ENCODE measurements around the gene ADRA2B.

Gene ADRA2B

DNA sequence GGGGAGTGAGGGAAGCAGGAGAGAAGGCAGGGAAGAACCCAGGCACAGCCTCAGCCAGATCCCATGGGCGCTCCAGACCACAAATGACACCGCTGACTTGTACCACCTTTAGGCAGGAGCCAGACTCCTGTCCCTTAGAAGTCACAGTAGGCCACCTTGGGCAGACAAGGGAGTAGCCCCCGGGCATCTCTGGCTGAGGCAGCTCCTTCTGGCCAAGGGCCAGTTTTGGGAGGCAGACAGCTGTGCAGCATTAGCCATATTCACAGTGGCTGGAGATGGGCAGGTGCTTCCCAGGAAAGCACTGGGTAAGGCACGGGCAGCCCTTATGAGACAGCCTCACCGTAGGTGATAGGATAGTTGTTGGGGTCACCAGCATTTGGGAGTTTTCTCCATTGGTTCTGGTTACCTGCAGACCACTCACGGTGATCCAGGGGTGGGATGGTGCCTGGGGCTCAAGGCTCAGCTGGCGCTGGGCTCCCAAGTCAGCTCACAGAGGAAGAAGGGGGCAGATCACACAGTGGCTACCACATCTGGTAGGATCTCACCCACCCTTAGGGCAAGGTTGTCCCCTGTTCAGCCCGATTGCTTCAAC is 19.9 kb upstream of the ADRA2B start:
- DNase-seq (ENCODE audit: low read depth) = no peak

DNA sequence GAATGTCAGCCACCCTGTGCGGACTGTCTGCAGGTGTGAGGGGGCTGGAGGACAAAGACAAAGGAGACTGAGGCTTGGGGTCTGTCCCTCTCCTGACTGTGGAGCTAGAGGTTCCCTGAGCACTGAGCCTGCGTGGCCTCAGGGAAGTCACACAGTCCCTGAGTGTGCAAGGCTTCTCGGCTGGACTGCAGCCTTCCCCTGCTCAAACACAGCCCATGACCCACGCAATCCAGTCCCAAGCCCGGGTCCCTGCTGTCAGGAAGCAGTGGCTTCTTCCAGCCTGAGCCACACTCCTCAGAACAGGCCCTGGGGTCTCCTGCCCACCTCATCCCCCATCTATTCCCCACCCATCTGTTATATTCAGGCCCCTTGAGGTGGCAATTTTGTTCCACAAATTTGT is 19.2 kb upstream of the ADRA2B start:
- DNase-seq (ENCODE audit: low read depth) = no peak

DNA sequence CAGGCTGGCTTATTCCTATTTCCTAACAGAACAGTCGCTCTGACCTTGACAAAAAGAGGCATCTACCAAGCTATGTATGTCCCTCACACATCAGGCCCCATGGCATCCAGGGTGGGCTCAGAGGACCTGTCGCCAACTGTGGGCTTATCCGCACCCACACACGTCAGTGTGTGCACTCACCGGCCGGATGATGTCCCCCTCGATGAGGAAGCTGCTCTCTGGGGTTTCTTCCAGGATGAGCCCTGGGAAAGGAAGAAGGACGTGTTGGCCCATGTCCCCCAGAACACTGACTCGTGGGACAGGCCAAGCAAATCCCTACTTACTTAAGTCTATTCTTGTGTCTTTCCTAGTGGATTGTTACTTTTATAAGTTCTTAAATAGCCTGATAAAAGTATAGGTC is 18.8 kb upstream of the ADRA2B start:
- no peak for DNase-seq (ENCODE audit: low read depth)

DNA sequence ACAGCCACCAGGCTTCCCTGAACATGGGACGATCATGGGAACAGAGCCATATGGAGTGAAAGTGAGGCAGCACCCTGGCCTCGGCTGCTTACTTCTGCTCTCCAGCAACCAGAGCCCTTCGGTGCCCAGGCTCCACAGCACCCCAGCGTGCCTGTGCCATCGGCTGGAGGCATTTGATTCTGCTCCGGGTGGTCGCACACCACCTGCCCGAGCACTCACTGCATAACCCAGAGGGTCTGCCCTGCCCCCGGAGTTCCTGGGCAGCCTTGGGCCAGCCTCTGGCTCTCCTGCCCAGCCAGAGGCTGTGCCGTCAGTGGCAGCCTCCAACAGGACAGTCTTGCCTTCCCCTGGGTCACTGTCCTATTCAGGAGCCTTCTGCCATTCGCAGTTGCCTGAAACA is 18.1 kb upstream of the ADRA2B start:
- no peak for DNase-seq (ENCODE audit: low read depth)

DNA sequence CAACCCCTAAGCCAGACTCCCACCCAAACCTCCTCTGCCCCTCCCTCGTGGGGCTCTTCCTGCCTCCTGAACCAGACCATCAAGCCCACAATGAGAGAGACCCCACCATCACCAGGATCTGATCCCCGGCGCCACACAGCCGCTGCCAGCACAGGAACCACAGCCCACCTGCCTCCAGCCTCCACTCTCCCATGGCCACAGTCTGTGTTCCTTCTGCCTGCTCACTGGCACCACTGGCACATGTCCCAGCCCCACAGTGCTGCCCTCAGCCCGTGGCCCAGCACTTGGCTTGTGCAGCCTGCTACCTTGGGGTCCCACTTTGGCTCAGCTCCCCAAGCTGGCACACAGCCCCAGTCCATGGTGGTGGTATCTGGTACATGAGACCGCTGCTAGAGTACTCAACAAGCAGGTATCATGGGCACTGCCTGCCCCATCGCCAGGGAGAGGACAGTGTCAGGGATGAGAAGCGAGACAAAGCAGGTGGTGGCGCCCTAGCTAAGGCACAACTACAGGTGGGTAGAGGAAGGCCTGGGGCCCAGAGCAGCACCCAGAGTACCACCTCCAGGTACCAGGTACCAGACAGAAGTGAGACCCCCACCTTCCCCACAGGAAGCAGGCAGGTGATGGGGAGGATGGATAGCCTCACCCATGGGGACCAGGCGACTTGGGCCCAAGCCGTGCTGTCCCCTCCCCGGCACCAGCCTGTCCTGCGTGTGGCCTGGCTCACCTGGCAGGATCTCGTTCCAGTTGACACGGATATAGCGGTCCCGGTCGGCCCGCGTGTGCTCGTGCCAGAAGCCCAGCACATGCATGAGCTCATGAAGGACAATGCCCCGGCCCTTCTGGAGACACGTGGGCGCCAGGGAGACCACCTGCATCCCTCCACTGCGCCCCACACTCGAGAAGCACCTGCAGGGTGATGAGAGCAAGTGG is 15.7 kb upstream of the ADRA2B start:
- no peak for DNase-seq (ENCODE audit: low read depth)

DNA sequence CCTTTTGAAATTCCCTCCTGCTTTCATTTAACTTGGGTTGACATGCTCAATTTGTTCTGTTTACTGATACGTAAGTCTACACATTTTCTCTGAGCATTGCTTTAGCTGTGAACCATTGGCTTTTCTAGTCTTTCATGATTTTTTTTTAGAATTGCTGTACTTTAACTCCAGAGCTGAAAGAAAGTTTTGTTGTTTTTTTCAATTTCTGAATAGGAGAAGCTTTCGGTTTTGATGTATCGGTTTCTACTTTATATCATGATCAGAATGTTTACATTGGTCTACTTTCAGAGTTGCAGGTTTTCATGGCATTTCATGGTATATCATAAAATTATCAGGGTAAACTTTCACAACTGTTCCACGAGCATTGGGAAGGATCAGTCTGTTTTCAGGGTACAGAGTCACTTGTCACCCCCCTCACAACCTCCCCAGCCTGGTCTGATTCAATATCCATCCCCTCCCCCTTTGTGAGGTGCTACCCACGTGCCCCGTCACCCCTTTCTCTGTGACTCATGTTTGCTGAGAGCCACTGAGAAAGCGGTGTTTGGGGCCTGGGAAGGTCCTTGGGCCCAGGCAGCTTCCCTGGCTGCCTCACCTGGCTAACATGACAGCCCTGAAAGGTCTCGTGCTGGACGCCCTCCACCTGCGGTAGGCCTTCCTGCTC is 14.9 kb upstream of the ADRA2B start:
- DNase-seq (ENCODE audit: low read depth) = no peak

DNA sequence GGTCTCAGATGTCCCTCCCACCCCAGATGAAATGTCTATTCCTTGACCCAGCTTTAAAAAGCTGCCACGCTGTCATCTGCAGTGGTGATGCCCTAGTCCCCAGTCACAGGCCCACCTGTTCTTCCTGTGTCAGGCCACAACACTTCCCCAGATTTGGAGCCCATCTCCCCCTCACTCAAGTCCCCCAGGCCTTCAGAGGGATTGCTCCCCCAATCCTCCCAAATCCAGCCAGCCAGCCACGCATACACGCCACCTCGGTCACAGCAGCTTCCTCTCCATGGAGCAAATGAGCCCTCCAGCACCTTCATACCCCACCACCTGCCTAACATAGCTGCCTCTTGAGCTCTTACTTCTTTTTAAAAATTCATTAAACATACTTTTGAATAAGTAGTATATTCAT is 14.1 kb upstream of the ADRA2B start:
- no peak for DNase-seq (ENCODE audit: low read depth)

DNA sequence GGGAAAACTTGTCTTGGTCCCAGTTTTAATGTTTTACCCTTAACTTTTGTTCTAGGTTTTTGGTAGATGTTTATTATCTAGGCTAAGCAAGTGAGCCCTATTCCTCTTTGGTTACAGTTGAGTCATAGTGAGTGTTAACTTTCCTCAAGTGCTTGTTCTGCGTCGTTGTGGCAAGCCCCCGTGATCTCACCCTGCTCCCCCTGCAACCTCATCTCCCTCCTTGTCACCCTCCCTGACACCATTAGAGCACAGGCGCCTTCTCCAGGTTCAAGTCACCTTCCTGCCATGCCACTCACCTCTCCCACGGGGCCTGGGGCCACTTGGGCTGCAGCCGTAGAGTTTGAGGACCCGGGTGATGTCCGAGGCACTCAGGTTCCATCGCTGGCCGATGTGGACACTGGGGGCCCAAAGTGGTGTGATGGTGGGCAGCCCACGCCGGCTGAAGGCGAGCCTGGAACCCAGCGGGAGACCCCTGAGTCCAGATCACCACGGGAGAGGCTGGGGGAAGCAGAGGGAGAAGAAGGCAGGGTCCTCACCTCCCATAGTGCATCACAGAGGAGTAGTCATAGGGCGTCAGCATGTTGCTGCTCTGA is 13.3 kb upstream of the ADRA2B start:
- DNase-seq (ENCODE audit: low read depth) = no peak

DNA sequence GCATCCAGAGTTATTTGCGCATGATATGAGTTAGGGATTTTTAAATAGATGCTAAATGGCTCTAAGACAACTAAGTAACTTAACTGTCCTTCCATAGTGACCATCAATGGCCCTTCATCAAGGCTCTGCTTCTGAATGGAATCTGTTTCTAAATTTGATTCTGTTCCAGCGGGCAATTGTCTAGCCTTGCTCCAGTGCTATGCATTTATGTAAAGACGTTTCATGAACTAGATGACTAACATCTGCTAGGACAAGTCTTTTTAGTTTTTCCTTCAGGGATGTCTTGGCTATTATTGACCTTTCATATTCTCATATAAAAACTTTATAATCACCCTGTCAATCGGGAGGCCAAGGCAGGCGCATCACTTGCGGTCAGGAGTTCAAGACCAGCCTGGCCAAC is 12.1 kb upstream of the ADRA2B start:
- no peak for DNase-seq (ENCODE audit: low read depth)

DNA sequence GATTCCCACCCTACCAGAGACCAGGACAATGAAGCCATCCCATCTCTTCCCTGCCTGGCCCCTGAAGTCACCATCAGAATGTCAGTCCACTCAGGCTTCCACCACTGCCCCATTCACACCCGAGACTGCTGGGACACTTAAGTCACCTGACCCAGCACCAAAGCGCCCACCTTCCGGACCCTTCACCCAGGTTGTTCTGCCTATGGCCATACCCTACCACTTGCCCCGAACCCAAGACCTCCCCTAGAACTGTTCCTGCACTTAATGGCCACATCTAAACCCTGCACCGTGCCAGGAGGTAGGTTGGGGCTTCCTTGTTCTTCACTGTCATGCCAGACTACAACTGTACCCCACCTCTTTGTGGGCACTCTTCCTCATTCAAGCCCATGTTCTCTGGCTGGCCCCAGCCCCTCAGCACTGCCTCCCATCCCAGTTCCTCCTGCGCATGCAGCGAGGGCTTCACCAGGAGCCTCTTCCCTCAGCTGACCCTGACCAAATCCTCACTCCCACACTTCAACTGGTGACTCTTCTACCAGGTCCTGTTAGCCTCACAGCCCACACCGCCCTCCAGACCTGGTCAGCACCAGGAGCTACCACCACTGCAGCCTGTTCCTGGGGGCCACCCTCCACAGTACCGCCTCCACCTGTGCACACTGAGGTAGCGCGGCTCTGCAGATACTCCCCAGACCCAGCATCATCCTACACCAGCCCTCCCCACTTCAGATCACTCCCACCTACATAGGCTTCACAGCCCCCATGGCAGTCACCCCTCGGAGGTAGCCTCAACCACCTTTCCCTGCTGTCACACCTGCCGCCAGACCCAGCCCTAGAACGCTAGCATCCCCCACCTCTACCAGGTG is 8.3 kb upstream of the ADRA2B start:
- DNase-seq (ENCODE audit: low read depth) = no peak

DNA sequence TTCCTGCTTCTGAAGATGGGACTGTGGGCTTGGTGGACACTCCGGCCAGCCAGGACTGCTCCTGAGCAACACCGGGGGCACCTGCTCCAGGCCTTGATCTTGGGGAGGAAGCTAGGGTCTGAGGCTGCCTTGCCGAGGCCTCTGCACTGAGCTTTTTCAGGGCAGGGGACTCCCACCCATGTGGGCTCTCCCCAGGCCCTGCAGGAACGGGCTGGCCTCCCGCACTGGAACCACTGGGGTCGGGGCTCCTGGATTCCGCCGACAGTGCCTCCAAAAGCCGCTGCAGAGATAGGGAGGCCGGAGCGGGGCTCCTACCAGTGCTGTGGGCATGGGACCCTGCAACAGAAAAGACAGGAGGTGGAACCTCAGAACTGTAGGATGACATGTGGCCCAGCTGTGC is 7.6 kb upstream of the ADRA2B start:
- no peak for DNase-seq (ENCODE audit: low read depth)

DNA sequence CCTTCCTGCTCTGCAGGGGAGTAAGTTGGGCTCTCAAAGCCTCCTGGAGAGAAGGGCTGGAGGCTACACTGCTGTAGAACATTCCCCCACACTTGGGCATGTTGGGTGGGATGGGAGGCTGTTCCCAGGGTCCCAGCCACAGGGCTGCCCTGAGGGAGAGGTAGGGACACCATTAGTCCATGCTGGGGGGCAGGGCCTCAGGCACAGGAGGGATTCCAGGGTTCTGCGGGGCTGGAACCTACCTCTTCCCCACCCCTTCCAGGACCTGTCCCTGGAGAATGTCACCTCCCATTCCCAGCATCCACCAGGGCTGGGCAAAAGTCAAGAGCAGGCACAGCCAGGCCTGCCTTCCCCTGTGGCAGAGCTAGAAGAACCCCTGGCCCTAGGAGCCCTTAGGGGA is 6.9 kb upstream of the ADRA2B start:
- DNase-seq (ENCODE audit: low read depth) = no peak

DNA sequence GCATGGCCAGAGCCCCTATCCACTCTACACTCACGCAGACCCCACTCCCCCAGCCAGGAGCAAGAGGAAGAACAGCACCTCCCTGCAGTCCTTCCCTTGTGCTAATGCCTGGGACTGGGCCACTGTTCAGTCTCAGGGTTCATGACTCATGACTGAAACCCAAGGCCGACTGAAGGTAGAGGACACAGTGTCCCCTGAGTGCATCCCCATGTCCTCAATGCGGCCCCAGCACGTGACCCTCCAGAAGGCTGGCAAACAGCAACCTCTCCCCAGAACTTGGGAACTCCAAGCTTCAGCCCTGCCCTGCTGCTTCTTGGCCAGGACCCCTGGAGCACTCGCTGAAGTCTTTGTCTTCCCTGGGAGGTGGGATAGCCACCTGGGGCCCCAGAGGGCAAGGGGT is 6.0 kb upstream of the ADRA2B start:
- no peak for DNase-seq (ENCODE audit: low read depth)

DNA sequence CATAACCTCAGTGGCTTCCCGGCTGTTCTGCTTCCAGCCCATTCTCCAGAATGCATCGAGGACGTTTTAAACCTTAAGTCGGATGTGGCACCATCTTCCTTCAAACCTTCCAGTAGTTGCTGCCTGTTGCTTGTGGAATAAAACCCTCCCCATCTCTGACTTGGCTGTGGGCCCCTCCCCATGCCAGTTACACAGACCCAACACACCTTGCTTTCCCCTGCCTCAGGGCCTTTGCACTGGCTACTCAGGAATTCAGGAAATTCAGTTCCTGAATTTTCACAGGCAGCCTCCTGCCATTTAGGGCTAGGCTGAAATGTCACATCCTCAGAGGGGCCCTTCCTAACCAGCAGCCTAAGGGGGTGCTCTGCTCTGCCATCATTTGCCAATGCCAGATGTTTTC is 5.0 kb upstream of the ADRA2B start:
- no peak for DNase-seq (ENCODE audit: low read depth)

DNA sequence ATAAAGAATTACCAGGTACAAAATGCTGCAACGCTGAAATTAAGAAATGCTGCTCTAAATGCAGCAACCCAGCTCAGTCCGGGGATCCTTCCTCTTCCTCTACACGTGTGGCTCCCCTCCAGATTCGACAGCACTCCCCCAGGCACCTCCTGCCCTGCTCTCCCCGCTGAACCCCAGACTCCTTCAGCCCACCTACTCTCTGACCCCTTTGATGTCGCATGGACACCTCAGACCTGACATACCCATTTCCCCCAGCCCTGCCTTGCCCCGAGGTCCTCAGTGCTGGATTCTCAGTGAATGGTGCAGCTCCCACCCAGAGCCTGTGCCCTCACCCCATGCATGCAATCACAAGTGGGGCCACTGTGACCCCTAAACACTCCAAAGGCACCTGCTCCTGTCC is 4.6 kb upstream of the ADRA2B start:
- no peak for DNase-seq (ENCODE audit: low read depth)

DNA sequence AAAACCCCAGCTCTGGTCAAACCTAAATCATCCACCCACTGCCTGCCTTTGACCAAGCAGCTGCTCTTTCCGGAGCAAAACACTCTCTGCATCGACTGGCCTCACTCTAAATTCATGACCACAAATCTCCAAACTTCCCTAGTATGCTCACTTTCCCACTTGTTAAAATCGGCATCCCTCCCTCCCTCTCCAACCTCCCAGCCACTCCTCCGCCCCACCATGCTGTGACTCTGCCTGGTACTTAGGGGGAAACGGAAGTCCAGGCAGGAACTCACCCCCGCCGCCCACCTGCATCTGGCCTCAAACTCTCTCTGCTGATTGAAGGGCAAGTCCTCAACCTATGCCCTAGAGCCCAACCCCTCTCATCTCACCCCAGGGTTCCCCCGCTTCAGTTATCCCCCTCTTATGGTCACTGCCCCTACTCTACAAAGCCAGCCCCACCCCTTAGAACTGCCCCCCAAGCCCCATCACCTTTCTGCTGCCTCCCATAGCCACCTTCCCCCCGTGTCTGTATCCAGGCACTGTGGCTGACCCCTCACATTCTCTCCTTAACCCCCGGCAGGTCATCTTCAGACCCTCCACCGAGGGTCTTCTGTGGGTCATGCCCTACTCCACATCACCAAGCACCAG is 3.8 kb upstream of the ADRA2B start:
- DNase-seq (ENCODE audit: low read depth) = no peak

DNA sequence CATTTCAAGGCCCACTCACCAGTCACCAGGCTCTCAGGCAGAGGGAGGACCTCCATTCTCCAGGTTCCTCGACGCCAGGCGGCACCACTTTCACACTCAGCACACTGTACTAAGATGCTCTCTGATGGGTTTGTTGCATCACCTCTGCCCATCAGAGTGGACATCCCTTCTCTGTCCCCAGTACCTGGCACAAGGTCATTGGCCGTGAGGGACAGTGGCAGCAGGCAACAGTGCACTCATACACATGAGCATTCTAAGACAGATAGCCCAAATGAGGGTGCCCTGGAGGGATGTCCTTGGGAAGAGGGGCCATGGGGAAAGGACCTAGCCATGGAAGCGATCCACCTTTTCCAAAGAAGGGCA is 3.0 kb upstream of the ADRA2B start:
- DNase-seq (ENCODE audit: low read depth) = no peak

DNA sequence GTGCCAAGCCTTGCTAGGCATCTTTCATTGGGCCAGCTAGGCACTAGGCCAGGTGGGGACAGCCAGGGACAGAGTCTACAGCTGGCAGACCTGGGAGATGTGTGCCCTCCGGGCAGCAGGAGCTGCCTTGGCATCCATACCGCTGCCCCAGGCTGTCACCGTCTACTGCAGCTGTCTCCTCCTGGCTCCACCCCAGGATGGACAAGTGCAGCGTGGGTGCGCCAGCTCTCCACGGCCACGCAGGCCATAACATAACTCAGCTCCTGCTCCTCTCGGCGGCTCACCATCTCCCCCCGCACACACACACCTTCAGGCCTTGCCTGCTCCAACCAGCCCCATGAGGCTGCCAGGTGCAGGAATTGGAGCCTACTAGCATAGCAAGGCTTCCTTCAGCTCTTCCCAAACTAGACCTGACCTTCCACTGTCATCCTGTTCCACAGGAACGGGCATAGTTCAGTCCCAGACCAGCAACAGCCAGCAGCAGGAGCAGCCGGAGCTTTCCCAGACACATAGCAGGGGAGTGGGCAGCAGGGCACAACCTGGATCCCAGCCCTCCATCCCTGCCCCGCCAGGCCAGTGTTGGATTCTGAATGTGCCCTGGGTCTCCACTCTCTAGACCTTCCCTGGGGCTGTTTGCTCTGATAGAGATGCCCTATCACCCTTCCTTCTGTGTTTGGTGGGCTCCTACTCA is 2.5 kb upstream of the ADRA2B start:
- no peak for DNase-seq (ENCODE audit: low read depth)

DNA sequence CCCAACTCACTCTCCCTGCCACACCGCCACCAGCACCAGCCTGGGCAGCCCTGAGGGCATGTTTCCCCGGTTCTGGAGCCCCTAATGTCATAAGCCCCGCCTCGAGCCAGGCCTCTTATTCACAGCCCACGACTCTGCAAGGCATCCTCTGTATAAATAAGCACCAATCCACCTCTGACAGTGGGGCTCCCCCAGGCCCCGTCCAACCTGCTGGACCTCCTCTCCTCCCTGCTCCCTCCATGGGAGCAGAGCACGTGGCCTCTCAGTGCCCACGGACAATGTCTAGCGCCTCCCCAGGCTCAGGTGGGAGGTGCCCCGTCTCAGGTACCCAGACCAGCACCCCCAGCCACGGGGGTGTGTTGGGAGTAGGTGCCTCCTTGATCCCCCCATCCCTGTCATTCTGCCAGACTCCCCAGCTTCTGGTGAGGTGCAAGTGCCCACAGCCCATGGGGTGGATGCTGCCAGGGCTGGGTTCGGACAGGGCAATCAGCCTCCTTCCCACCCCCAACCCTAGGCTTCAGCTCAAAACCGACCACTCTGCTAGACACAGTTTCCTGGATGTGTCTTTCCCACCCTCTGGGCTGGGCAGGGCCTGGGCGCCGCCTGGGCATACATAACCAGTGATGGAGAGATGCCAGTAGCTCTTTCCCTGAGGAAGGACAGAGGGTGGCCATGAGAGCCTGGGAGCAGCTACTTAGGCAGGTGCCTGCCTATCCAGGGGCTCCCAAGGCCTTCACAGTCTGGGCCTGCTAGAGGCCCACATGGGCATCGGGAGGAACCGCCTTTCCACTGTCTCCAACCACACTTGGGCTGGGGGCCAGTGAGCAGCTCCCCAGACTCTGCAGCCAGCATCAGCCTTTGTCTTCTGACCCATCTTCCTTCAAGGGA is 1.6 kb upstream of the ADRA2B start:
- DNase-seq (ENCODE audit: low read depth) = no peak

Data from activated T-helper 1 cell treated with Interleukin-2 at 50 U/mL for 16 hours (primary cell).